Spleen (tissue), 11 donors: ENCODE data around the gene MMEL1. TPM values are rescaled to one million over a fixed set of nuclear protein-coding genes. Genes with fewer than 3 reads are reported as not detected.

ENCODE experiments used
- DNase-seq: peaks from one replicate; pipeline ENCODE4 v3.0.0-alpha.2; 2020
- H3K27ac ChIP-seq, 8 donors: fragments of 200-600 bp; sonication (generic) in 7 of 8; 1 replicate in 4 of 8; 2 replicates in 4 of 8; pipeline versions ENCODE4 v1.5.0 to v1.8.0; 2016 to 2021; ENCODE audit warnings: inconsistent platforms in 4 of 8, mild to moderate bottlenecking in 4 of 8, moderate library complexity in 1 of 8
- H3K27me3 ChIP-seq, 7 donors: fragments of 200-600 bp; sonication (generic) in 6 of 7; replicated peaks in 1 of 7; 1 replicate in 4 of 7; 2 replicates in 3 of 7; pipeline versions ENCODE4 v1.5.0 to v1.8.0; 2016 to 2021; ENCODE audit warnings: inconsistent platforms in 3 of 7, mild to moderate bottlenecking in 1 of 7
- H3K36me3 ChIP-seq, 6 donors: fragments of 200-600 bp; sonication (generic) in 5 of 6; 1 replicate in 4 of 6; 2 replicates in 2 of 6; pipeline versions ENCODE4 v1.5.0 to v1.8.0; 2016 to 2021; ENCODE audit warnings: inconsistent platforms in 2 of 6
- H3K4me1 ChIP-seq, 6 donors: fragments of 200-600 bp; sonication (generic) in 5 of 6; 1 replicate in 3 of 6; 2 replicates in 3 of 6; pipeline versions ENCODE4 v1.5.0 to v1.8.0; 2016 to 2021; ENCODE audit warnings: inconsistent platforms in 3 of 6
- H3K4me3 ChIP-seq, 8 donors: fragments of 200-600 bp; sonication (generic) in 7 of 8; 1 replicate in 4 of 8; 2 replicates in 4 of 8; pipeline versions ENCODE4 v1.5.0 to v1.8.0; 2016 to 2021; ENCODE audit warnings: inconsistent platforms in 4 of 8, mild to moderate bottlenecking in 4 of 8, moderate library complexity in 2 of 8
- H3K9me3 ChIP-seq, 8 donors: fragments of 200-600 bp; sonication (generic) in 7 of 8; 1 replicate in 4 of 8; 2 replicates in 4 of 8; pipeline versions ENCODE4 v1.5.0 to v1.8.0; 2016 to 2021; ENCODE audit warnings: inconsistent platforms in 4 of 8
- POLR2A ChIP-seq, 3 donors: fragments of 450-650 bp; IDR thresholded peaks; one replicate each; pipeline ENCODE4 v1.5.1; 2017; ENCODE audit warnings: antibody characterized with exemption in 3 of 3, mild to moderate bottlenecking in 1 of 3
- POLR2AphosphoS5 ChIP-seq, 3 donors: sonication (generic); formaldehyde crosslinking; IDR thresholded peaks; one replicate each; pipeline ENCODE4 v1.5.1; 2017; ENCODE audit warnings: antibody characterized with exemption in 3 of 3
- WGBS, 5 donors: extraction: QIAGEN DNeasy Blood & Tissue Kit in 3 of 5; methylation state at CpG; one replicate each; pipeline versions ENCODE4 v1.1.5 to v1.1.7; 2013 to 2018; 5-methylcytosine and 5-hydroxymethylcytosine counted together
- intact Hi-C: fragments of 100-400 bp; cut with DNase I; formaldehyde crosslinking; loops from one replicate; pipeline ENCODE4 v1.15.0; 2023; ENCODE audit warnings: low total_unique reads
- polyA plus RNA-seq, 3 donors: library from polyadenylated mRNA; stranded (reverse); fragments of 200-250 nt; gene quantifications; one replicate each; pipeline ENCODE4 v1.2.1, GENCODE V29; 2013
- total RNA-seq, 7 donors: library from RNA; depleted of rRNA in 3 of 7; stranded (reverse); fragments of >200 nt in 3 of 7; fragmentation: NEBNext Ultra II Directional in 4 of 7; extraction: Animal tissue kit (Norgen Biotek cat#: 25700) in 4 of 7; gene quantifications; one replicate each; pipeline versions ENCODE4 v1.1.0 to v1.2.1, GENCODE V29; 2016 to 2021
- TF ChIP-seq, protein P1 (sequence below), 11 experiments: fragments of 200-600 bp in 7 of 11; fragments of 450-650 bp in 4 of 11; sonication (generic) in 4 of 11; IDR thresholded peaks in 8 of 11; conservative IDR thresholded peaks in 3 of 11; 1 replicate in 7 of 11; 2 replicates in 4 of 11; pipeline versions ENCODE4 v1.4.0 to v1.8.0; 2016 to 2021; ENCODE audit warnings: antibody characterized with exemption in 11 of 11, inconsistent platforms in 4 of 11, mild to moderate bottlenecking in 1 of 11
- donor health status: healthy with polysubstance abuse.
- donor health status: DM: no; HTN: no; CAD: no; lungs with moderate emphysema.
- donor health status: DM: no; HTN: no; CAD: no.
- donor health status: Bipolar disorder and iron deficiency.
- donor health status: healthy.
- donor health status: DM: no; HTN: no; CAD: no.
- donor health status: DM: yes; HTN: yes; CAD: no.

Gene MMEL1
- total and polyA plus RNA-seq, 10 donors, result 1.9 to 6.4 (median 3.3) TPM; not detected in 1

DNA sequence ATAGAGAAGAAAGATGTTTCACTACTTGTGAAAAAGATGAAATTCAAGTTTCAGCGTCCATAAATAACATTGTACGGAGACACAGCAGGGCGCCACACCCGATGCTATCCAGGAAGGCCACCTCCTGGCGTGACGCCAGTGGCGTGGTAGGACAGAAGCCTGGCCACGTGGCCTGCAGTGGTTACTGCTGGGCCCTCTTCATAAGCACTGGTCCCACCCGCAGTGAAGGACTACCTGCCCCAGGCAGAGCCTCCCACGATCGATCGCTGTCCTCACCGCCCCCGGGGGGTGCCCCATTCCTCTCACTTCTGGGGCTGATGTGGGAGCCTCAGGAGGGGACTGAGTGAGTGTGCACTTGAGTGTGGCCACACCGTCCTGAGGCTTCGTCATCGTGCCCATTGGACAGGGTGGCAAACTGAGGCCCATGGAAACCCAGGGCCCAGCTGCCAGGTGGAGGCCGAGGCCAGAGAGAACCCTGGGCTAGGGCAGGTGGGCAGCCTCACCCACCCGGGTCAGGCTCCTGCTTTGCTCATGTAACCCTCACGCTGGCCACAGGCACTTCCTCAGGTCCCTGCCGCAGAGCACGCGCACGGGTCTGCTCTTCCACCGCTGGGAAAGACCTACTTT lies 91.1 kb downstream of the MMEL1 start:
- 68 to 80% (median 75%) methylated on average over 19 to 25 of the region's 25 CpGs for WGBS, 5 donors
- intact Hi-C loops, result no loop called here
- no peak overlapping the region for H3K4me3 ChIP-seq
- peaks cover 0 to 54% (median 13%) of the 10 kb centered on the region in 7 donors for H3K27me3 ChIP-seq
- H3K27ac ChIP-seq, result no peak overlapping the region
- no peaks in the 10 kb centered on the region for H3K36me3 ChIP-seq
- peak; percentile 87 for DNase-seq
- H3K9me3 ChIP-seq, result no peaks in the 10 kb centered on the region
- H3K4me1 ChIP-seq, result peaks cover 3 to 78% (median 56%) of the 10 kb centered on the region in 6 donors
- TF ChIP-seq, protein P1, sequence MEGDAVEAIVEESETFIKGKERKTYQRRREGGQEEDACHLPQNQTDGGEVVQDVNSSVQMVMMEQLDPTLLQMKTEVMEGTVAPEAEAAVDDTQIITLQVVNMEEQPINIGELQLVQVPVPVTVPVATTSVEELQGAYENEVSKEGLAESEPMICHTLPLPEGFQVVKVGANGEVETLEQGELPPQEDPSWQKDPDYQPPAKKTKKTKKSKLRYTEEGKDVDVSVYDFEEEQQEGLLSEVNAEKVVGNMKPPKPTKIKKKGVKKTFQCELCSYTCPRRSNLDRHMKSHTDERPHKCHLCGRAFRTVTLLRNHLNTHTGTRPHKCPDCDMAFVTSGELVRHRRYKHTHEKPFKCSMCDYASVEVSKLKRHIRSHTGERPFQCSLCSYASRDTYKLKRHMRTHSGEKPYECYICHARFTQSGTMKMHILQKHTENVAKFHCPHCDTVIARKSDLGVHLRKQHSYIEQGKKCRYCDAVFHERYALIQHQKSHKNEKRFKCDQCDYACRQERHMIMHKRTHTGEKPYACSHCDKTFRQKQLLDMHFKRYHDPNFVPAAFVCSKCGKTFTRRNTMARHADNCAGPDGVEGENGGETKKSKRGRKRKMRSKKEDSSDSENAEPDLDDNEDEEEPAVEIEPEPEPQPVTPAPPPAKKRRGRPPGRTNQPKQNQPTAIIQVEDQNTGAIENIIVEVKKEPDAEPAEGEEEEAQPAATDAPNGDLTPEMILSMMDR (IDR thresholded peaks at IDR 0.05 in 8 of 11, conservative IDR thresholded peaks at IDR 0.05 in 3 of 11), result no peak
- peak; percentile 35 to 53 (median 51) for TF ChIP-seq POLR2AphosphoS5 (IDR thresholded peaks at IDR 0.05)

DNA sequence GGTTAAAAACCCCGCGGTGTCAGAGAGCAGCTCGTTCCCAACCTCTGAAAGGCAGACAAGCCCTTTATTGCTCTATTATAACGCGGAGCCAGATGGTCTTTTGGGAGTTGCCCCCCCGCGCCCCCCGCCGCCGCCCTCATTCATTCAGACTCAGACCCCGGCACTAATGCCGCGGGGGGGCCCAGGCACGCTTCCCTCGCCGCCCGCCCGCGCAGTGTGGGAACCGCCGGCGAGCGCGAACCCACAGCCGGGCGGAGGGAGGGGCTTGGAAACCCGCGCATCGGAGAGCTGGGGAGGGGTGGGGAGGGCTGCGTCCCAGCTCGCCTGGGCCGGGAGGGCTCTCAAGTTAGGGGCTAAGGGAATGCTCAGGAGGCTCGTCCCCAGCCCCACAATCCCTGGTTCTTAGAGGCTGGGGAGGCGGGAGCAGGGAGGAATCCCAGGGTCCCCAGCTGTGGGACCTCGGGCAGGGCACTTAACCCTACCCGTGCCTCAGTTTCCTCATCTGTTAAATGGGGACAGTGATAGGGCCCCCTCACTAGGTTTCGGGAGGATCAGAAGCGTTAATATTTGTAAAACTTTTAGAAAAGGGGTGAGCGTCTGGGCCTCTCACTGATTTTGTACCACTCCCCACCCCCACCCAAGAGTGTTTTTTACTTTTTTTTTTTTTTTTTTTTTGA lies 91.9 kb downstream of the MMEL1 start:
- no peaks in the 10 kb centered on the region for H3K9me3 ChIP-seq
- no peak for TF ChIP-seq POLR2AphosphoS5 (IDR thresholded peaks at IDR 0.05)
- no peak for TF ChIP-seq POLR2A (IDR thresholded peaks at IDR 0.05)
- TF ChIP-seq, protein P1 (IDR thresholded peaks at IDR 0.05 in 8 of 11, conservative IDR thresholded peaks at IDR 0.05 in 3 of 11), result no peak
- H3K4me3 ChIP-seq, result peak overlapping the region in 1 of 8 donors; percentile 9
- peaks cover 3 to 75% (median 50%) of the 10 kb centered on the region in 6 donors for H3K4me1 ChIP-seq
- no peaks in the 10 kb centered on the region for H3K36me3 ChIP-seq
- DNase-seq, result no peak
- intact Hi-C loops, result no loop called here
- peaks cover 0 to 54% (median 13%) of the 10 kb centered on the region in 7 donors for H3K27me3 ChIP-seq
- no peak overlapping the region for H3K27ac ChIP-seq
- 10 to 51% (median 12%) methylated on average over 7 to 39 of the region's 39 CpGs for WGBS, 5 donors

Other genes with a start within 250 kb of the MMEL1 start
- 10 to 100 TPM in 2 of 7 donors, 1 to 10 TPM in 5; 5.9 to 13.5 (median 8.4) TPM for gene MORN1, start 241.5 kb downstream of the MMEL1 start, total RNA-seq
- 1 to 10 TPM; 1.9 to 5.8 (median 2.2) TPM for gene MORN1, start 241.5 kb downstream of the MMEL1 start, polyA plus RNA-seq
- 100 to 1,000 TPM in 3 of 7 donors, 10 to 100 TPM in 4; 70.1 to 131 (median 91.8) TPM for gene RER1, start 241.2 kb downstream of the MMEL1 start, total RNA-seq
- gene RER1, start 241.2 kb downstream of the MMEL1 start, polyA plus RNA-seq, result 10 to 100 TPM; 51.1 to 77.0 (median 68.7) TPM
- 10 to 100 TPM; 10.2 to 18.9 (median 16.3) TPM for gene PEX10, start 220.5 kb downstream of the MMEL1 start, total RNA-seq
- gene PEX10, start 220.5 kb downstream of the MMEL1 start, polyA plus RNA-seq, result 10 to 100 TPM; 12.5 to 19.1 (median 13.0) TPM
- gene PLCH2, start 156.7 kb downstream of the MMEL1 start, total RNA-seq, result 10 to 100 TPM in 1 of 7 donors, 1 to 10 TPM in 6; 2.2 to 21.0 (median 9.5) TPM
- gene PLCH2, start 156.7 kb downstream of the MMEL1 start, polyA plus RNA-seq, result 10 to 100 TPM in 1 of 3 donors, 1 to 10 TPM in 2; 5.4 to 10.8 (median 6.5) TPM
- gene PANK4, start 106.4 kb downstream of the MMEL1 start, total RNA-seq, result 10 to 100 TPM; 34.9 to 49.5 (median 47.6) TPM
- gene PANK4, start 106.4 kb downstream of the MMEL1 start, polyA plus RNA-seq, result 10 to 100 TPM; 13.8 to 30.6 (median 14.0) TPM
- gene HES5, start 102.8 kb downstream of the MMEL1 start, total RNA-seq, result under 1 TPM in 4 of 7 donors, not detected in 3; 0.36 to 0.54 (median 0.42) TPM
- under 1 TPM in 1 of 3 donors, not detected in 2; 0.36 TPM for gene HES5, start 102.8 kb downstream of the MMEL1 start, polyA plus RNA-seq
- gene TNFRSF14, start 76.6 kb downstream of the MMEL1 start, total RNA-seq, result 100 to 1,000 TPM; 146 to 203 (median 190) TPM
- 100 to 1,000 TPM; 167 to 366 (median 302) TPM for gene TNFRSF14, start 76.6 kb downstream of the MMEL1 start, polyA plus RNA-seq
- gene PRXL2B, start 46.2 kb downstream of the MMEL1 start, total RNA-seq, result 10 to 100 TPM; 21.9 to 43.0 (median 26.7) TPM
- 10 to 100 TPM; 10.7 to 29.0 (median 13.2) TPM for gene PRXL2B, start 46.2 kb downstream of the MMEL1 start, polyA plus RNA-seq
- 1 to 10 TPM in 6 of 7 donors, under 1 TPM in 1; 0.64 to 2.8 (median 1.8) TPM for gene TTC34, start 168.7 kb upstream of the MMEL1 start, total RNA-seq
- gene TTC34, start 168.7 kb upstream of the MMEL1 start, polyA plus RNA-seq, result under 1 TPM; 0.09 to 0.51 (median 0.13) TPM